SK-N-SH (cell line): ENCODE measurements around the gene AEN. TPM values are rescaled to one million over a fixed set of nuclear protein-coding genes. Genes with fewer than 3 reads are reported as not detected.

Source experiments
- CTCF ChIA-PET: fragments of 300-600, 350-600 bp; formaldehyde crosslinking; extraction: SDS; loops from one replicate; lab custom pipeline; 2021; lab: Yijun Ruan, JAX
- POLR2A ChIA-PET: fragments of 350-600 bp; sonication (Branson Sonifier 250); formaldehyde crosslinking; extraction: SDS; loops from one replicate; lab custom pipeline; 2020; ENCODE audit warnings: antibody characterized with exemption, inconsistent platforms; lab: Yijun Ruan, JAX
- DNase-seq: peaks from one replicate; pipeline ENCODE4 v3.0.0; 2012
- H2AFZ ChIP-seq: fragments of 200-600 bp; sonication (generic); 2 replicates; pipeline ENCODE4 v1.8.1; 2016; ENCODE audit warnings: antibody characterized with exemption, mild to moderate bottlenecking, low read depth
- H3F3A ChIP-seq: fragments of 200-600 bp; sonication (generic); replicated peaks from 2 replicates; pipeline ENCODE3; 2016; ENCODE audit warnings: antibody characterized with exemption, mild to moderate bottlenecking; ENCODE audit not compliant: insufficient read depth
- H3K27ac ChIP-seq, 2 experiments: fragments of 200-500 bp in 1 of 2; fragments of 200-600 bp in 1 of 2; sonication (Bioruptor generic) in 1 of 2; sonication (generic), shearing (Covaris generic) in 1 of 2; 2 replicates each; pipeline versions ENCODE4 v1.5.1 to v1.6.1; 2014 to 2016; ENCODE audit warnings: low read depth in 2 of 2, inconsistent platforms in 1 of 2, low read length in 1 of 2, mild to moderate bottlenecking in 1 of 2, mixed read lengths in 1 of 2
- H3K27me3 ChIP-seq: fragments of 200-600 bp; sonication (generic), shearing (Covaris generic); 2 replicates; pipeline ENCODE4 v1.6.1; 2016; ENCODE audit warnings: mixed run types; ENCODE audit not compliant: insufficient read depth
- H3K36me3 ChIP-seq, 2 experiments: fragments of 200-500 bp in 1 of 2; fragments of 200-600 bp in 1 of 2; sonication (Bioruptor generic) in 1 of 2; sonication (generic) in 1 of 2; replicated peaks in 1 of 2; 2 replicates each; pipeline versions ENCODE3 to v1.5.1; 2014 to 2016; ENCODE audit warnings: low read length in 1 of 2, mild to moderate bottlenecking in 1 of 2; ENCODE audit not compliant: insufficient read depth in 2 of 2, control insufficient read depth in 1 of 2
- H3K4me1 ChIP-seq, 2 experiments: fragments of 200-500 bp in 1 of 2; fragments of 200-600 bp in 1 of 2; sonication (Bioruptor generic) in 1 of 2; sonication (generic), shearing (Covaris generic) in 1 of 2; 2 replicates each; pipeline versions ENCODE4 v1.5.1 to v1.6.1; 2014 to 2016; ENCODE audit warnings: low read depth in 1 of 2, low read length in 1 of 2, mixed run types in 1 of 2; ENCODE audit not compliant: insufficient read depth in 2 of 2, control insufficient read depth in 1 of 2
- H3K4me2 ChIP-seq: fragments of 200-600 bp; sonication (generic), shearing (Covaris generic); 2 replicates; pipeline ENCODE4 v1.6.1; 2017; ENCODE audit warnings: mixed run types
- H3K4me3 ChIP-seq, 2 experiments: fragments of 200-500 bp in 1 of 2; fragments of 200-600 bp in 1 of 2; sonication (Bioruptor generic) in 1 of 2; sonication (generic), shearing (Covaris generic) in 1 of 2; 2 replicates each; pipeline versions ENCODE4 v1.5.1 to v1.8.1; 2014 to 2016; ENCODE audit warnings: low read depth in 2 of 2, inconsistent platforms in 1 of 2, low read length in 1 of 2, mild to moderate bottlenecking in 1 of 2, mixed read lengths in 1 of 2, moderate library complexity in 1 of 2
- H3K79me2 ChIP-seq: fragments of 200-600 bp; sonication (generic); 2 replicates; pipeline ENCODE4 v1.8.1; 2017; ENCODE audit warnings: mild to moderate bottlenecking; ENCODE audit not compliant: insufficient read depth
- H3K9ac ChIP-seq: fragments of 200-600 bp; sonication (generic); 2 replicates; pipeline ENCODE4 v1.6.1; 2017; ENCODE audit warnings: mixed run types
- H3K9me2 ChIP-seq: fragments of 200-600 bp; sonication (generic); 2 replicates; pipeline ENCODE4 v1.6.1; 2017; ENCODE audit warnings: mixed run types
- H3K9me3 ChIP-seq: fragments of 200-600 bp; sonication (generic); 2 replicates; pipeline ENCODE4 v1.6.1; 2017; ENCODE audit warnings: mixed run types, mild to moderate bottlenecking, moderate library complexity
- H4K20me1 ChIP-seq: fragments of 200-600 bp; sonication (generic); 2 replicates; pipeline ENCODE4 v1.6.1; 2017; ENCODE audit warnings: mild to moderate bottlenecking, mixed run types; ENCODE audit not compliant: insufficient read depth
- JUND ChIP-seq: IDR thresholded peaks from 2 replicates; pipeline ENCODE4 v1.4.0; 2012
- NFIC ChIP-seq: IDR thresholded peaks from 2 replicates; pipeline ENCODE4 v1.4.0; 2012; ENCODE audit warnings: borderline replicate concordance
- PBX3 ChIP-seq: IDR thresholded peaks from 2 replicates; pipeline ENCODE4; 2012
- RAD21 ChIP-seq: IDR thresholded peaks from 2 replicates; pipeline ENCODE4 v1.6.1; 2012; ENCODE audit warnings: mild to moderate bottlenecking, low read length
- RCOR1 ChIP-seq: fragments of 150-350 bp; IDR thresholded peaks from 2 replicates; pipeline ENCODE4 v1.6.1; 2017; ENCODE audit warnings: antibody characterized with exemption, low read length
- REST ChIP-seq: IDR thresholded peaks from 2 replicates; pipeline ENCODE4 v1.6.1; 2012; ENCODE audit warnings: mild to moderate bottlenecking, low read depth, low read length, moderate library complexity
- SIN3A ChIP-seq: IDR thresholded peaks from 2 replicates; pipeline ENCODE4 v1.6.1; 2012; ENCODE audit warnings: low read depth, mild to moderate bottlenecking, low read length, moderate library complexity, borderline replicate concordance
- SMC3 ChIP-seq: IDR thresholded peaks from 2 replicates; pipeline ENCODE4 v1.6.1; 2012; ENCODE audit warnings: low read depth, low read length, improper control_type of control experiment
- TCF12 ChIP-seq: IDR thresholded peaks from 2 replicates; pipeline ENCODE4 v1.4.0; 2012
- USF1 ChIP-seq: IDR thresholded peaks from 2 replicates; pipeline ENCODE4 v1.4.0; 2012; ENCODE audit warnings: low read depth, borderline replicate concordance
- USF2 ChIP-seq: fragments of 150-350 bp; IDR thresholded peaks from 2 replicates; pipeline ENCODE4 v1.6.1; 2017; ENCODE audit warnings: antibody characterized with exemption, low read length, low read depth, borderline replicate concordance
- YY1 ChIP-seq: IDR thresholded peaks from 2 replicates; pipeline ENCODE4 v1.4.0; 2012; ENCODE audit warnings: low read depth, mild to moderate bottlenecking
- ZBTB33 ChIP-seq: IDR thresholded peaks from 2 replicates; pipeline ENCODE4 v1.4.0; 2012; ENCODE audit warnings: low read depth, borderline replicate concordance
- WGBS: methylation state at CpG from one replicate; pipeline ENCODE4 v1.1.6; 2017; ENCODE audit warnings: low lambda C conversion rate; 5-methylcytosine and 5-hydroxymethylcytosine counted together
- polyA plus RNA-seq, 3 experiments: library from polyadenylated mRNA; depleted of rRNA; stranded (reverse); fragments of >200 nt; gene quantifications; 2 replicates each; pipeline ENCODE4 v1.2.3, GENCODE V29; 2012

AEN gene
- polyA plus RNA-seq, 1 of the 3 experiments (the other 2 are of a cell fraction): 46.4 TPM

- Histone ChIP-seq H3K9me3 (no peaks in the 10 kb centered on the region), H4K20me1 (no peaks in the 10 kb centered on the region), H3K4me3 (no peak overlapping the region), H3K9me2 (no peaks in the 10 kb centered on the region), H3K27ac (no peak overlapping the region)
- DNase-seq: no peak
- WGBS: 53% methylated on average over 3 of the region's 6 CpGs
- POLR2A ChIA-PET: no interaction called here
- TF ChIP-seq RAD21: no peak
- no peak for TF ChIP-seq REST
- no peak for TF ChIP-seq ZBTB33
- no peak for TF ChIP-seq USF2
- no peak for TF ChIP-seq TCF12
- TF ChIP-seq RCOR1: no peak
- TF ChIP-seq SMC3: no peak
- TF ChIP-seq USF1: no peak
- TF ChIP-seq YY1: no peak
- no peak for TF ChIP-seq JUND
- TF ChIP-seq PBX3: no peak
- TF ChIP-seq SIN3A: no peak
- TF ChIP-seq NFIC: no peak
- TF ChIP-seq, all 33 proteins: peak for 0
- no peaks in the 10 kb centered on the region for H3K36me3 ChIP-seq
- CTCF ChIA-PET: interaction anchor here (1.6 kb wide), 1 partner anchor 10 kb away, joined by 3 read pairs; no protein-coding TSS in a partner anchor
- no peak overlapping the region for H2AFZ ChIP-seq
- no peaks in the 10 kb centered on the region for H3K4me1 ChIP-seq
- H3K27me3 ChIP-seq: no peaks in the 10 kb centered on the region
- no peak overlapping the region for H3K9ac ChIP-seq
- H3K79me2 ChIP-seq: no peaks in the 10 kb centered on the region
- H3K4me2 ChIP-seq: no peak overlapping the region
- peaks cover 7% of the 10 kb centered on the region for H3F3A ChIP-seq
Observed at GRCh38 chr15:88663141-88663621, 42.0 kb downstream of the AEN start.
